GM11168 (cell line): ENCODE data around the gene RBM23.

Experiments used
- in situ Hi-C: fragments of 300-500 bp; cut with MboI; formaldehyde crosslinking; loops from one replicate; pipeline ENCODE4 v1.12.0; 2022; ENCODE audit warnings: low sequenced_read_pairs; ENCODE audit not compliant: unreplicated experiment

RBM23 gene

DNA sequence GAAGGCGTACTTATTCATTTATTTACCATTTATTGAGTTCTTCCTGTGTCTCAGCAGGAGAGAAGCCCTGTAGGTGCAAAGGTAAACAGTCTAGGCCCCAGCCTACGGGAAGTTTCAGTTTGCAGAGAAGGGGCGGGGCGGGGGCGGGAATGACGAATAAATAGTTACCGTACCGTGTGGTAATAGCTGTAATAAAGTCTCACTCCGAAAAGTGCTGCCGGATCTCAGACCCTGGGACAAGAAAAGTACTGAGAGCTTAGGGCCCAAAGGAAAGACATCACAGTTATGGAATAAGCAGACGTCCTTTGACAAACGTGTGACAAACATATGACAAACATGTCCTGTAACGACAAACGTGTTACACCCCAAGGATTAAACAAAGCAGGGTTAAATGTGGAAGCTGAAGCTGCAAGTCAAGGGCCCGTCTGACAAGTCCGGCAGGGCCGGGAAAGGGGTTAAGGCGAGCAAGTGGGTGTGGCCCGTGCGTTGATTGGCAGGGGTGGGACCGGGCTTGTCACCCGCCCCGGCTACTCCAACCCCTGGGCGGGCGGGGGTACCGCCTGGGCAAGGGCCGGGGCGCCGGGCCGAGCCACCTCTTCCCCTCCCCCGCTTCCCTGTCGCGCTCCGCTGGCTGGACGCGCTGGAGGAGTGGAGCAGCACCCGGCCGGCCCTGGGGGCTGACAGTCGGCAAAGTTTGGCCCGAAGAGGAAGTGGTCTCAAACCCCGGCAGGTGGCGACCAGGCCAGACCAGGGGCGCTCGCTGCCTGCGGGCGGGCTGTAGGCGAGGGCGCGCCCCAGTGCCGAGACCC is 47.5 kb downstream of the RBM23 start, which contains the start of gene LRP10:
Gene LRP10, plus strand, starts transcription at position 517 of the 809 bp plus-strand sequence. CDS start 564 bp downstream, outside the sequence.
- in situ Hi-C loops, result loop anchor here (25.0 kb wide), 1 partner anchor 484 kb away; no protein-coding TSS in a partner anchor

DNA sequence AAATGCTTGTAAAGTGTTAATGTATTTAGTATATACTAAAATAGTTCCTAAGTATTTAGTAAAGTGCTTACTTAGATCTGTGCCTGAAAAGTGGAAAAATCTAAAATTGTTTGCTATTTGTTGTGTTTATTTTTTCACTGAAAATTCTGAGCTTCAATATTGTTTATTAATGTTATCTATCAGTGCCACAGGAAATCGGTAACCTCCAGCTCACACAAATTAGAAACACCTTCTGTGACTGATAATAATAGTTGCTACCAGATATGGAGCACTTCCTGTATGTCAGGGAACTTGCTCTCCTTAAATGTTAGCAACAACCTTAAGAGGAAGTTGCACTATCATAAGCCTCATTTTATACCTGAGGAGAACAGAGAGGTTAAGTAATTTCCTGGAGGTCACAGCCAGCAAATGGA is 48.1 kb downstream of the RBM23 start:
- in situ Hi-C loops, result loop anchor here (25.0 kb wide), 1 partner anchor 484 kb away; no protein-coding TSS in a partner anchor

DNA sequence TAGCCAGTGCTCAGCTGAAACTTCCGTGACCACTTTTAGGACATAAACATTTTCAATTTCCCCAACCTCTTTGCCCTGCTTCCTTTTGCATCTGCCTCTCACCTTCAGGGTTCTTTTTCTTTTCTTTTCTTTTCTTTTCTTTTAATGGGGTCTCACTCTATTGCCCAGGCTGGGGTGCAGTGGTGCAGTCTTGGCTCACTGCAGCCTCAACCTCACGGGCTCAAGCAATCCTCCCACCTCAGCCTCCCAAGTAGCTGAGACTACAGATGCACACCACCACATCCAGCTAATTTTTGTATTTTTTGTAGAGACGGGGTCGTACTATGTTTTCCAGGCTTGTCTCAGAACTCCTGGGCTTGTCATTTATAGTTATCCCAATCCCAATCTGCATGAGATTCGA is 52.1 kb downstream of the RBM23 start:
- in situ Hi-C loops, result loop anchor here (25.0 kb wide), 1 partner anchor 480 kb away; no protein-coding TSS in a partner anchor

DNA sequence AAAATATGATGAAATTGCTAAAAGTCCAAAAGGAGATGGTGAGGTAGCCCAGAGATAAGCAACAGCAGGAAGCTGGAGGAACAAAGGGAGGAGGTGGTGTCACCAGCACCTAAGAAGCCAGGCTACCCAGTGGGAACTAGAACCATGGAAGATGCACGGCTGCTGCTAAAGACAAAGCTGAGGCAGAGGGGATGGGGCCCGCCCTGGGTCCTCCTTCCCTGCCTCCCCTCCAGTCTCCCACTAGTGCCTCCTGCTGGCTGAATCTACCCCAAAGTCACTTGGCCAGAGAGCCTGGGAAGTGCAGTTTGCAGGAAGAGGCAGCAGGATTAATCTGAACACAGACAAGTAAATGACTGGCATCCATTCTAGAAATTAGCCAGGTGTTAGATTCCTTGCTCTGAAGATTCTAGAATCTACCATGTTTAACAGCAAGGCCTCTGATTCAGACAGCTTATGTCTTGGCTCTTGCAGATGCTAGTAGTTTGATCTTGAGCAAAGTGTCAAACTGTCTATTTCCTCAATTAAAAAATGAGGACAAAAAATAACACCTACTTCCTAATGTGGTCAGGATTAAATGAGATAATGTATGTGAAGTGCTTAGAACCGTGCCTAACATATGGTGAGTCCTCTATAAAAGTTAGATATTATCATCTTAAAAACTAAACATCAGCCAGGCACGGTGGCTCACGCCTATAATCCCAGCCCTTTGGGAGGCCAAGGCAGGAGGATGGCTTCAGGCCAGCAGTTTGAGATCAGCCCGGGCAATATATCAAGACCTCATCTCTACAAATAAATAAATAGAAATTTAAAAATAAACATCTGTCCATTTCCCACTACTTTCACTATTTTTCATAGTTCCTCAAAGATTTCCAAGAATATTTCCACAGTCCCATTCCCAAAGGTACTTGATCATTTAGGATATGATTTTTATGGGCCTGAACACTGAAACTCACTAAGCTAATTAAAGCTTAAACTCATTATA is 53.2 kb downstream of the RBM23 start:
- in situ Hi-C loops, result loop anchor here (25.0 kb wide), 1 partner anchor 478 kb away; no protein-coding TSS in a partner anchor

DNA sequence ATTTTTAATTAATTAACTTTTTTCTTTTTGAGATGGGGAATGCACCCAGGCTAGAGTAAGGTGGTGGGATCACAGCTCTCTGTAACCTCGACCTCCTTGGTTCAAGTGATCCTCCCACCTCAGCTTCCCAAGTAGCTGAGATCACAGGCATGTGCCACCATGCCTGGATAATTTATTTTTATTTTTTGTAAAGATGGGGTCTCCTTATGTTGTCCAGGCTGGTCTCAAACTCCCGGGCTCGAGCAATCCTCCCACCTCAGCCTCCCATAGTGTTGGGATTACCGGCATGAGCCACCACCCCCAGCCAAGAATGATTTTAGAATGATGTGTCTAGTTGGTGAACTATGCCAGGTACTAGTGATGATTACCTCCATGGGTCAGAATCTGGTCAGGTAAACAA is 54.0 kb downstream of the RBM23 start:
- in situ Hi-C loops, result loop anchor here (25.0 kb wide), 1 partner anchor 478 kb away; no protein-coding TSS in a partner anchor

DNA sequence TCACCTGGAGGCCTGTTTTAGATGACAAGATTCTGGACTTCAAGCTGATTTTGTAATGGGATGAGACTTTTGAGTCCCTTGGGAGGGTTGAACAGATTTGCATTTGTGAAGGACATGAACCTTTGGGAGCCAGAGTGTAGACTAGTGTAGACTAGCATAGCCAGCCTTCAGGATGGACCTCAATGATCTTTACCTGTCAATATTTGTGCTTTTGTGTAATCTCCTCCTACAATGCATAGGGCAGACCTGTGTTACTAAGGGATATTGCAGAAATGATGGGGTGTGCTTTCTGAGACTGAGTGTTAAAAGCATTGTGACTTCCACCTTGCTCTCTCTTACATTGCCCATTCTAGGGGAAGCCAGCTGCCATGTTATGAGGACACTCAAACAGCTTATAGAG is 57.3 kb downstream of the RBM23 start:
- in situ Hi-C loops, result loop anchor here (25.0 kb wide), 1 partner anchor 474 kb away; no protein-coding TSS in a partner anchor

DNA sequence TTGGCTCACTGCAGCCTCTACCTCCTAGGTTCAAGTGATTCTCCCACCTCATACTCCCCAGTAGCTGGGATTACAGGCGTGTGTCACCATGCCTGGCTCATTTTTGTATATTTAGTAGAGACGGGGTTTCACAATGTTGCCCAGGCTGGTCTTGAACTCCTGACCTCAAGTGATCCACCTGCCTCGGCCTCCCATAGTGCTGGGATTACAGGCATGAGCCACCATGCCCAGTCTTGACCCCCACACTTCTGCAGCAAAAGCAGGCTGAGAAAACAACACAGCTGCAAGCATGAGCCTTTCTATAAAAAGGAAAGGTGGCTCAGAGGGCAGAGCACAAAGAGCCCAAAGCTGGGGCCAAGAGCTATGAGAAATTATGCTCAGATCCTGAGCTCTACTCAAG is 58.6 kb downstream of the RBM23 start:
- in situ Hi-C loops, result loop anchor here (25.0 kb wide), 1 partner anchor 473 kb away; no protein-coding TSS in a partner anchor

DNA sequence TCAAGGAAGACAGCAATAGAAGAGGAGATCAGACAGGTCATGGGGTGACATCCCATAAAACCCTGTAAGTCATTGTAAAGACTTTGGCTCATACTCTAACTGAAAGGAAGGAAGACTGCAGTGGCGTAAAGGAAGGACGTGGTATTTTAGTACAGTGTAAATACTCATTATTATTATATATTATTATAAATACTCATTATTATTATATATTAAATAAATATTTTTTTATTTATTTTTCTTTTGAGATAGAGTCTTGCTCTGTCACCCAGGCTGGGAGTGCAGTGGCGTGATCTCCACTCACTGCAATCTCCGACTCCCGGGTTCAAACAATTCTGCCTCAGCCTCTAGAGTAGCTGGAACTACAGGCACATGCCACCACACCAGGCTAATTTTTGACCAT is 62.5 kb downstream of the RBM23 start:
- in situ Hi-C loops, result loop anchor here (5.0 to 25.0 kb wide), 2 partner anchors 204 to 469 kb away; no protein-coding TSS in a partner anchor

DNA sequence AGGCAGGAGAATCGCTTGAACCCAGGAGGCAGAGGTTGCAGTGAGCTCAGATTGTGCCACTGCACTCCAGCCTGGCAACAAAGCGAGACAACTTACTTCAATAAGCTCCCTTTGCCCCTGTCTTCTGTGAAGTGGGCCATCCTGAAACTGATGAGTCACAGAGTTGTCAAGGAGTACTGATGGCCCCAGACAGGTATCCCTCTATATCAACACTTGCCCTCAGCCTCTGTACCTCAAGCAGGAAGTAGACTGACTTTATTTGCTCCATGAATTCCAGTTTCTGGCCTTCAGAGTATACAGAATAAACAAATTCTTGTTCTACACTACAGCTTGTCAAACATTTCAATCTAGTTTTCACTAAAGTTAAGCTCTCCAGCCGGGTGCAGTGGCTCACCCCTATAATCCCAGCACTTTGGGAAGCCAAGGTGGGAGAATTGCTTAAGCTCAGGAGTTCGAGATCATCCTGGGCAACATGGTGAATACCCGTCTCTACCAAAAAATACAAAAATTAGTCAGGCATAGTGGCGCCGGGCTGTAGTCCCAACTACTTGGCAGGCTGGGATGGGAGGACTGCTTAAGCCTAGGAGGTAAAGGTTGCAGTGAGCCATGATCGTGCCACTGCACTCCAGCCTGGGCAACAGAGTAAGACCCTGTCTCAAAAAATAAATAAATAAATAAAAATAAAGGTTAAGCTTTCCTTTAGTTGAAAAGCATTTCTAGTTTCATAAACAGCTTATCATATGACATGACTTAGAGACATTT is 63.8 kb downstream of the RBM23 start:
- in situ Hi-C loops, result loop anchor here (5.0 to 25.0 kb wide), 2 partner anchors 203 to 468 kb away; no protein-coding TSS in a partner anchor

DNA sequence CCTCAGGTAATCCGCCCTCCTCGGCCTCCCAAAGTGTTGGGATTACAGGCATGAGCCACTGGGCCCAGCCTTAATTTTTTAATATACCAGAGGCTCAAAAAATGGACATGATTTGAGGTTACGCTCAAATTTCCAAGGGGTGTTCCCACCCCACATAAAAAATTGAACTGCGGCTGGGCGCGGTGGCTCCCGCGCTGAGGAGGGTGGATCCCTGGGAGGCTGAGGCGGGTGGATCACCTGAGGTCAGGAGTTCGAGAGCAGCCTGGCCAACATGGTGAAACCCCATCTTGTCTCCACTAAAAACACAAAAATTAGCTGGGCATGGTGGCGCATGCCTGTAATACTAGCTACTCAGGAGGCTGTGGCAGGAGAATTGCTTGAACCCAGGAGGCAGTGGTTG is 64.7 kb downstream of the RBM23 start:
- in situ Hi-C loops, result loop anchor here (25.0 kb wide), 1 partner anchor 467 kb away; no protein-coding TSS in a partner anchor

DNA sequence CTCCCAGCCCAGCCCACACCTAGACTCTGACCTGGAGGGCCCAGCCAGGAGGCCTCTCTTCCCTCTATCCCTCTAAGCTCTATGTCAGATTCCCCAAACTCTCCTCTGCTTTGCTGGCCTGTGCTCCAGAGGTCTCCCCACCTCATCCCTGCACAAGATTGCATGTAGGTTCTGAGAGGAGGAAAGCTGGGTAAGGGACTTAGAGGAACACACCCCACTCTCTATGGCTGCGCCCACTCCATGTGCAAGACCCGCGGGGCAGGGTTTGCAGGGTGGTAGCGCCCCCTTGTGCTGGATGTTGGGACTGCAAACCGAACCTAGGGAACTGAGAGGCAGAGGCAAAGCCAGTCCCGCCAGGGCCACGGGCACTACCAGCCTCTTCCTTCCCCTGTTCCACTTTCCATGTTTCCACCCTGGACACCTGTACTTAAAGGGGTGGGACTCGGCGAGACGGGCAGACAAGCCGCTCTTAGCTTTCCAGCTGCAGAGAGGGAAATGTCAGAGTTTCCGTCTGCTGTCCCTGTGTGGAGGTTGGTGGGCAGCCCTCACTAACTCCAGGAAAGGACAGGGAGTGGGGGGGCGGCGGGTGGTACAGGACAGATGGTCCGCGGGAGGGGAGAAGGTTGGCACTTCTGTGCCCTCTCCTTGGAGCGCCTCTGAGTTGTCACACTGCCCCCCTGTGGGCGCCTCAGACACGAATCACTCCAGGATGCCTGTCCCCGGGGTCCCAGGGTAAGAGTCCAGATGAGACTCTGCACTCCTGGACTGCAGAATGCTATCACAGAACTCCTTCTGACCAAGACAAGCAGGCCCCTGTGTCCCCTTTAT is 65.8 kb downstream of the RBM23 start:
- in situ Hi-C loops, result loop anchor here (25.0 kb wide), 1 partner anchor 466 kb away; no protein-coding TSS in a partner anchor

DNA sequence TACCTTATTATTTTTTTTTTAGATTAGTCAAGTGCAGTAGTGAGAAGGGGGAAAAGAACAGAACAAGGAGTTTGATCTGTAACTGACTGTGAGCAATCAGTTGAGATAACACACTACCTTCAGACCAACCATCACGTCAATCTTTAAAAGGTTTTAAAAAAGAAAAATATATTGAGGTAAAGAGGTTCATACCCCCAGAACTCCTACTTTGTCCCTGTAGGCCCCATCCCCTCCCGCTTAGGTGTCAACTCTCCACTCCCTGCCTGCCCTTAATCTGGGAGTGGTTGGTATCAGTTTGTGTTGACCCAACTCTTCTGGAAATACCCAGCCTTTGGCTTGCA is 66.4 kb downstream of the RBM23 start:
- in situ Hi-C loops, result loop anchor here (25.0 kb wide), 1 partner anchor 465 kb away; no protein-coding TSS in a partner anchor

DNA sequence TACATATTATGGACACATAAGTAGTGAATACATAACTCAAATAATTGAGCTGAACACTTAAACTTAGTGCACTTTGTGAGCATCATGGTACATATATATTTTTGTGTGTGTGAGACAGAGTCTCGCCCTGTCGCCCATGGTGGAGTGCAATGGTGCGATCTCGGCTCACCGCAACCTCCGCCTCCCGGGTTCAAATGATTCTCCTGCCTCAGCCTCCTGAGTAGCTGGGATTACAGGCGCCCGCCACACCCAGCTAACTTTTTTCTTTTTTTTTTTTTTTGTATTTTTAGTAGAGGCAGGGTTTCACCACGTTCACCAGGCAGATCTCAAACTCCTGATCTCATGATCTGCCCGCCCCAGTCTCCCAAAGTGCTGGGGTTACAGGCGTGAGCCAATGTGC is 66.8 kb downstream of the RBM23 start:
- in situ Hi-C loops, result loop anchor here (25.0 kb wide), 1 partner anchor 465 kb away; no protein-coding TSS in a partner anchor

DNA sequence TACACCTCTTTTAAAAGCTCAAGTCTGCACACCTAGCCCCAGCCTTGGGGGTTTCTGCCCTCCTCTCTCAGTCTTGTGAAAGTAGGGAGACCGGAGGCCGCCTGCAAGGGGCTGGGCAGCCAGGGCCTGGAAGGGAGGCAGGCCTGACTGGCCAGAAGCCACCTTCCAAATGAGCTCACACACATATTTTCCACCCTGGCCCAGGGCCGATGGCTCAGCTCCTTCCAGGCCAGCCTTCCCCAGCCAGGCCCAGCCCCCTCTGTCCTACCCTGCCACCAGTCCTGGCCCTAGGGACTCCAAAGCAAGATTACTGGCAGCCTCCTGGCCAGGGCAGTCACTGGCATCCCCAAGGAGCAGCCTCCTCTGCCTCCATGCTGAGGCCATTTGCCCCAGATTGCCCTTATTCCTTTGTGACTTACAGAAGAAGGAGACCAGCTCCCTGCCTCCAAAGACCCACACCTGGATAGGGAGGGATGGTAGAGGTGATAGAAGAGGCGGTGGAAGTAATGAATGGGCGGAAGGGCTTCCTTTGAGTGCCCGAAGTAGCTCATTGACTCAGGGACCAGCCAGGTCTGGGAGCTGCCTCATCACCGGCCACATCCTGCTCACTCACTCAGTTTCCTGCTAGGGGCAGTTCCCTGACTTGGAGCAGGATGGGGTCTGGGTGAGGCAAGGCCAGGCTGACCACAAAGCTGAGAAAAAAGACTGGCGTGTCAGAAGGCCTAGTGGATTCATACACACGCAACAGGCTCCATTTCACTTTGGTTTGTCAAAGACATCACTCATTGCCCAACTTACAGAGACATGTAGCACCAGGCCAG is 67.8 kb downstream of the RBM23 start:
- in situ Hi-C loops, result loop anchor here (25.0 kb wide), 1 partner anchor 464 kb away; no protein-coding TSS in a partner anchor

DNA sequence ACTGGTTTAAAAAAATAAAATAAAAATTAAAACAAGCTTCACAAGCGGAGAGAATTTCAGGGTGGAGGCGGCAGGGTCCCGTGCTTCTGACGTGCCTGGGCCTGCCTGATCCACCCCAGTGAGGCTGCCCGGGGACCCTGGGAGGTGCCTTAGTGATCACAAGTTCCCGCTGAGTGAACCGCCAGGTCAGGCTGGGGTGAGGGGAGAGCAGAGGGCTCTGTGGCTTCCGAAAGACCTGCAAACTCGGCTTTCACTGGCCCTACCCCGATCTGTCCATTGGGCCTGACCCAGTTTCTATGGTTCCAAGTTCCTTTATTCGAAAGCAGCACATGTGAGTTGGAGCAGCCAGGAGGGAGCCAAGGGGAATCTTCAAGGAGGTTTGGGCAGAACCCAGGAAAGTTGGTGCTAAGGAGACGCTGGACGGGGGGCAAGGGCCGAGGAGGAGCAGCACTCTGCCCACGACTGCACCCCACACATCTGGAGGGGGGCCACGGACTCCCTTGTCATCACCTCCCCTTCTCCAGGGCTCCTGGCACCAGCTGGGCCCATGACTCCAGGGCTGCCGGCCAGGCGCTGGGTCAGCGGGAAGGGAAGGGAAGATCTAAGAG is 69.6 kb downstream of the RBM23 start:
- in situ Hi-C loops, result loop anchor here (10.0 kb wide), 1 partner anchor 275 kb away; no protein-coding TSS in a partner anchor

DNA sequence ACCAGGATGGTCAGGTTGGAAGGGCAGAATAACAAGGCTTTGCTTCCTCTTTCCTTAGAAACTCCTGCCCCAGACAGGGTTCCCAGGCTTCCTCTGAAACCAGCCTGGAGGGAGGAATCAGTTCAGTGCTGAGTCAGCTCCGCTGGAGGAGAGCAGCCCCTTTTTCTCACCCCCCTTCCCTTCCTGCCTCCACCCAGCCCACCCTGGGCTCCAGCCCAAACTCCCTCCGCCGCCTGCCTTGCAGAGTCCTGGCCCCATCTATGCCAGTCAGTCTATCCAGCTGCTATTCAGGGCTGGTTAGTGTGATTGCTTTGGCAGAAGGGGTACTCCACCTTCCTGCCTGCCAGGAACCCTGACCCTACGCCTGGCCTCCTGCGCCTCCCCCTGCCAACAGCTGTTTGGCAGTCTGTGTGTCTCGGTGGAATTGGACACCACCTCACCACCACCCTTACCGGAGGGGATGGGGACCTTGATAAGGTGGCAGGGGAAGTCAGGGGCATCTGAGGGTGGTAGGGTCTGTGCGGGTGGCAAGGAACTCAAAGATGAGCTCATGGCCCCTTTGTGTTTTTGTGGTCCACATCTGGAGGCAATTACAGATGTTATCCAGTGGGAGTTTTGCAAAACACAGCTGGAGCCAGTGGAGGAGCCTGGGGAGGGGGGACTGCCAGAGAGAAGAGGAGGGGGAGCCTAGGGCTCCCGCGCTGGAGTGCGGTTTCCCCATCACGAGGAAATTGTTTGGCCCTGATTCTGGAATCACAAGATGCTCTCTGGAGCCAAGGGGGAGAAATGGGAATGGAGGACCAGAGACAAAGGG is 70.4 kb downstream of the RBM23 start:
- in situ Hi-C loops, result loop anchor here (10.0 kb wide), 1 partner anchor 274 kb away; no protein-coding TSS in a partner anchor
